ENCODE results near the gene XPNPEP3.

The XPNPEP3 gene

GRCh38 chr22:40960145-40960544 lies 103.2 kb downstream of the XPNPEP3 start:
- Histone ChIP-seq H3K4me3 (ENCODE audit: insufficient read depth, low read depth, low read length) (no peak overlapping the region), H3K36me3 (ENCODE audit: control insufficient read depth, insufficient read depth, low read length) (peaks cover 14% of the 10 kb centered on the region), H3K27me3 (ENCODE audit: control insufficient read depth, insufficient read depth, low read length, poor library complexity, severe bottlenecking) (no peaks in the 10 kb centered on the region), H3K4me1 (ENCODE audit: control insufficient read depth, insufficient read depth, low read length) (no peaks in the 10 kb centered on the region), H3K9me3 (ENCODE audit: control insufficient read depth, low read length) (no peaks in the 10 kb centered on the region), H3K27ac (ENCODE audit: insufficient read depth, low read depth, low read length, poor library complexity, severe bottlenecking) (no peak overlapping the region)
- WGBS, 2 experiments: 92 to 93% methylated on average over 2 of the region's 2 CpGs

GRCh38 chr22:40965936-40966725 lies 109.2 kb downstream of the XPNPEP3 start:
- H3K27ac ChIP-seq (ENCODE audit: insufficient read depth, low read depth, low read length, poor library complexity, severe bottlenecking): no peak overlapping the region
- H3K27me3 ChIP-seq (ENCODE audit: control insufficient read depth, insufficient read depth, low read length, poor library complexity, severe bottlenecking): no peaks in the 10 kb centered on the region
- H3K4me1 ChIP-seq (ENCODE audit: control insufficient read depth, insufficient read depth, low read length): no peaks in the 10 kb centered on the region
- no peaks in the 10 kb centered on the region for H3K9me3 ChIP-seq (ENCODE audit: control insufficient read depth, low read length)
- H3K36me3 ChIP-seq (ENCODE audit: control insufficient read depth, insufficient read depth, low read length): peaks cover 19% of the 10 kb centered on the region
- no peak overlapping the region for H3K4me3 ChIP-seq (ENCODE audit: insufficient read depth, low read depth, low read length)
- WGBS, 2 experiments: 95 to 96% methylated on average over 8 of the region's 8 CpGs

- Histone ChIP-seq H3K4me1 (ENCODE audit: control insufficient read depth, insufficient read depth, low read length) (no peaks in the 10 kb centered on the region), H3K36me3 (ENCODE audit: control insufficient read depth, insufficient read depth, low read length) (peaks cover 18% of the 10 kb centered on the region), H3K4me3 (ENCODE audit: insufficient read depth, low read depth, low read length) (no peak overlapping the region), H3K27ac (ENCODE audit: insufficient read depth, low read depth, low read length, poor library complexity, severe bottlenecking) (no peak overlapping the region), H3K9me3 (ENCODE audit: control insufficient read depth, low read length) (no peaks in the 10 kb centered on the region), H3K27me3 (ENCODE audit: control insufficient read depth, insufficient read depth, low read length, poor library complexity, severe bottlenecking) (no peaks in the 10 kb centered on the region)
- WGBS, 2 experiments: 91 to 95% methylated on average over 7 of the region's 7 CpGs
These were observed 109.8 kb downstream of the XPNPEP3 start for GRCh38 chr22:40966726-40967085.

GRCh38 chr22:40967111-40967760 lies 110.3 kb downstream of the XPNPEP3 start:
- 92 to 96% methylated on average over 6 to 7 of the region's 8 CpGs for WGBS, 2 experiments
- Histone ChIP-seq H3K27me3 (ENCODE audit: control insufficient read depth, insufficient read depth, low read length, poor library complexity, severe bottlenecking) (no peaks in the 10 kb centered on the region), H3K36me3 (ENCODE audit: control insufficient read depth, insufficient read depth, low read length) (peaks cover 18% of the 10 kb centered on the region), H3K9me3 (ENCODE audit: control insufficient read depth, low read length) (no peaks in the 10 kb centered on the region), H3K4me1 (ENCODE audit: control insufficient read depth, insufficient read depth, low read length) (no peaks in the 10 kb centered on the region), H3K27ac (ENCODE audit: insufficient read depth, low read depth, low read length, poor library complexity, severe bottlenecking) (no peak overlapping the region), H3K4me3 (ENCODE audit: insufficient read depth, low read depth, low read length) (no peak overlapping the region)

- Histone ChIP-seq H3K4me1 (ENCODE audit: control insufficient read depth, insufficient read depth, low read length) (no peaks in the 10 kb centered on the region), H3K36me3 (ENCODE audit: control insufficient read depth, insufficient read depth, low read length) (peaks cover 5% of the 10 kb centered on the region), H3K27me3 (ENCODE audit: control insufficient read depth, insufficient read depth, low read length, poor library complexity, severe bottlenecking) (no peaks in the 10 kb centered on the region), H3K4me3 (ENCODE audit: insufficient read depth, low read depth, low read length) (no peak overlapping the region), H3K9me3 (ENCODE audit: control insufficient read depth, low read length) (no peaks in the 10 kb centered on the region), H3K27ac (ENCODE audit: insufficient read depth, low read depth, low read length, poor library complexity, severe bottlenecking) (no peak overlapping the region)
- 95 to 99% methylated on average over 6 of the region's 6 CpGs for WGBS, 2 experiments
These were observed 115.6 kb downstream of the XPNPEP3 start for GRCh38 chr22:40972587-40972986.

GRCh38 chr22:40973144-40973543 lies 116.2 kb downstream of the XPNPEP3 start:
- 96% methylated on average over 13 of the region's 13 CpGs for WGBS, 2 experiments
- H3K36me3 ChIP-seq (ENCODE audit: control insufficient read depth, insufficient read depth, low read length): no peaks in the 10 kb centered on the region

GRCh38 chr22:40975366-40975765 lies 118.4 kb downstream of the XPNPEP3 start:
- no peaks in the 10 kb centered on the region for H3K27me3 ChIP-seq (ENCODE audit: control insufficient read depth, insufficient read depth, low read length, poor library complexity, severe bottlenecking)
- no peaks in the 10 kb centered on the region for H3K36me3 ChIP-seq (ENCODE audit: control insufficient read depth, insufficient read depth, low read length)
- no peaks in the 10 kb centered on the region for H3K4me1 ChIP-seq (ENCODE audit: control insufficient read depth, insufficient read depth, low read length)
- H3K9me3 ChIP-seq (ENCODE audit: control insufficient read depth, low read length): no peaks in the 10 kb centered on the region
- H3K27ac ChIP-seq (ENCODE audit: insufficient read depth, low read depth, low read length, poor library complexity, severe bottlenecking): no peak overlapping the region
- 73 to 88% methylated on average over 1 of the region's 1 CpG for WGBS, 2 experiments
- H3K4me3 ChIP-seq (ENCODE audit: insufficient read depth, low read depth, low read length): no peak overlapping the region

More at GRCh38 chr22:40973144-40973543, 116.2 kb downstream of the XPNPEP3 start:
- no peaks in the 10 kb centered on the region for H3K9me3 ChIP-seq (ENCODE audit: control insufficient read depth, low read length)
- no peak overlapping the region for H3K27ac ChIP-seq (ENCODE audit: insufficient read depth, low read depth, low read length, poor library complexity, severe bottlenecking)
- H3K4me3 ChIP-seq (ENCODE audit: insufficient read depth, low read depth, low read length): no peak overlapping the region
- H3K4me1 ChIP-seq (ENCODE audit: control insufficient read depth, insufficient read depth, low read length): no peaks in the 10 kb centered on the region
- H3K27me3 ChIP-seq (ENCODE audit: control insufficient read depth, insufficient read depth, low read length, poor library complexity, severe bottlenecking): no peaks in the 10 kb centered on the region

- Histone ChIP-seq H3K9me3 (ENCODE audit: control insufficient read depth, low read length) (no peaks in the 10 kb centered on the region), H3K27me3 (ENCODE audit: control insufficient read depth, insufficient read depth, low read length, poor library complexity, severe bottlenecking) (no peaks in the 10 kb centered on the region), H3K4me3 (ENCODE audit: insufficient read depth, low read depth, low read length) (no peak overlapping the region), H3K36me3 (ENCODE audit: control insufficient read depth, insufficient read depth, low read length) (no peaks in the 10 kb centered on the region), H3K27ac (ENCODE audit: insufficient read depth, low read depth, low read length, poor library complexity, severe bottlenecking) (no peak overlapping the region), H3K4me1 (ENCODE audit: control insufficient read depth, insufficient read depth, low read length) (no peaks in the 10 kb centered on the region)
- 93 to 95% methylated on average over 18 of the region's 18 CpGs for WGBS, 2 experiments
These were observed 120.1 kb downstream of the XPNPEP3 start for GRCh38 chr22:40976866-40977700.

GRCh38 chr22:40979198-40979597 lies 122.2 kb downstream of the XPNPEP3 start:
- Histone ChIP-seq H3K4me3 (ENCODE audit: insufficient read depth, low read depth, low read length) (no peak overlapping the region), H3K36me3 (ENCODE audit: control insufficient read depth, insufficient read depth, low read length) (no peaks in the 10 kb centered on the region), H3K27me3 (ENCODE audit: control insufficient read depth, insufficient read depth, low read length, poor library complexity, severe bottlenecking) (no peaks in the 10 kb centered on the region), H3K9me3 (ENCODE audit: control insufficient read depth, low read length) (no peaks in the 10 kb centered on the region), H3K4me1 (ENCODE audit: control insufficient read depth, insufficient read depth, low read length) (no peaks in the 10 kb centered on the region), H3K27ac (ENCODE audit: insufficient read depth, low read depth, low read length, poor library complexity, severe bottlenecking) (no peak overlapping the region)
- WGBS, 2 experiments: 95 to 97% methylated on average over 4 to 7 of the region's 7 CpGs

GRCh38 chr22:40979871-40980270 lies 122.9 kb downstream of the XPNPEP3 start:
- Histone ChIP-seq H3K27ac (ENCODE audit: insufficient read depth, low read depth, low read length, poor library complexity, severe bottlenecking) (no peak overlapping the region), H3K4me1 (ENCODE audit: control insufficient read depth, insufficient read depth, low read length) (no peaks in the 10 kb centered on the region), H3K36me3 (ENCODE audit: control insufficient read depth, insufficient read depth, low read length) (no peaks in the 10 kb centered on the region), H3K4me3 (ENCODE audit: insufficient read depth, low read depth, low read length) (no peak overlapping the region), H3K27me3 (ENCODE audit: control insufficient read depth, insufficient read depth, low read length, poor library complexity, severe bottlenecking) (no peaks in the 10 kb centered on the region), H3K9me3 (ENCODE audit: control insufficient read depth, low read length) (no peaks in the 10 kb centered on the region)
- 90 to 92% methylated on average over 8 of the region's 8 CpGs for WGBS, 2 experiments
